VCaP (cell line): ENCODE measurements around the gene EFEMP1.
"Not testable (repeated sequence)": the region's sequence is repeated elsewhere in the genome, so short reads cannot be mapped to it uniquely, and the experiment has no call there.

Experiments
- H3K27ac ChIP-seq: fragments of 450-650 bp; 2 replicates; pipeline ENCODE4 v1.5.1; 2017
- CTCF ChIP-seq: fragments of 450-650 bp; conservative IDR thresholded peaks from 2 replicates; pipeline ENCODE4 v1.5.1; 2017; ENCODE audit warnings: mild to moderate bottlenecking, moderate library complexity

Gene EFEMP1

GRCh38 chr2:55842046-55842445 is 81.5 kb downstream of the EFEMP1 start:
- no peak overlapping the region for H3K27ac ChIP-seq
- no peak for TF ChIP-seq CTCF

GRCh38 chr2:55840460-55840859 is 83.1 kb downstream of the EFEMP1 start:
- no peak for TF ChIP-seq CTCF
- H3K27ac ChIP-seq, result no peak overlapping the region

- TF ChIP-seq CTCF, result no peak
- 0 out of 2 replicates have a peak overlapping the region, but pooled peaks have one; percentile 24 for H3K27ac ChIP-seq
These were observed 84.3 kb downstream of the EFEMP1 start for GRCh38 chr2:55839182-55839819.

- no peak for TF ChIP-seq CTCF
- H3K27ac ChIP-seq, result 0 out of 2 replicates have a peak overlapping the region, but pooled peaks have one; percentile 24
These were observed 84.9 kb downstream of the EFEMP1 start for GRCh38 chr2:55838653-55839052.

- 0 out of 2 replicates have a peak overlapping the region, but pooled peaks have one; percentile 24 for H3K27ac ChIP-seq
These were observed 85.5 kb downstream of the EFEMP1 start for GRCh38 chr2:55838117-55838516.

GRCh38 chr2:55837073-55837472 is 86.5 kb downstream of the EFEMP1 start:
- no peak overlapping the region for H3K27ac ChIP-seq
- no peak for TF ChIP-seq CTCF

GRCh38 chr2:55831671-55832410 is 91.7 kb downstream of the EFEMP1 start:
- not testable (repeated sequence) for H3K27ac ChIP-seq

GRCh38 chr2:55827855-55828254 is 95.7 kb downstream of the EFEMP1 start:
- H3K27ac ChIP-seq, result no peak overlapping the region
- no peak for TF ChIP-seq CTCF

- H3K27ac ChIP-seq, result not testable (repeated sequence)
These were observed 96.2 kb downstream of the EFEMP1 start for GRCh38 chr2:55827428-55827827.
